Keratinocyte (primary cell): ENCODE measurements around the gene DIS3L2.

ENCODE experiments used
- EZH2 ChIP-seq: IDR thresholded peaks from one replicate; pipeline ENCODE4 v1.6.1; 2012; ENCODE audit warnings: inconsistent platforms, mild to moderate bottlenecking, low read length, moderate library complexity
- TF ChIP-seq, protein P1 (sequence below), 3 experiments: IDR thresholded peaks in 1 of 3; conservative IDR thresholded peaks in 1 of 3; optimal IDR thresholded peaks in 1 of 3; 2 replicates in 2 of 3; 3 replicates in 1 of 3; pipeline versions ENCODE3 to v1.5.1; 2011; ENCODE audit warnings: low read length in 3 of 3, mild to moderate bottlenecking in 3 of 3, moderate library complexity in 2 of 3, control low read depth in 1 of 3, inconsistent platforms in 1 of 3; ENCODE audit not compliant: insufficient read depth in 2 of 3; ENCODE audit errors: extremely low read depth in 1 of 3

DNA sequence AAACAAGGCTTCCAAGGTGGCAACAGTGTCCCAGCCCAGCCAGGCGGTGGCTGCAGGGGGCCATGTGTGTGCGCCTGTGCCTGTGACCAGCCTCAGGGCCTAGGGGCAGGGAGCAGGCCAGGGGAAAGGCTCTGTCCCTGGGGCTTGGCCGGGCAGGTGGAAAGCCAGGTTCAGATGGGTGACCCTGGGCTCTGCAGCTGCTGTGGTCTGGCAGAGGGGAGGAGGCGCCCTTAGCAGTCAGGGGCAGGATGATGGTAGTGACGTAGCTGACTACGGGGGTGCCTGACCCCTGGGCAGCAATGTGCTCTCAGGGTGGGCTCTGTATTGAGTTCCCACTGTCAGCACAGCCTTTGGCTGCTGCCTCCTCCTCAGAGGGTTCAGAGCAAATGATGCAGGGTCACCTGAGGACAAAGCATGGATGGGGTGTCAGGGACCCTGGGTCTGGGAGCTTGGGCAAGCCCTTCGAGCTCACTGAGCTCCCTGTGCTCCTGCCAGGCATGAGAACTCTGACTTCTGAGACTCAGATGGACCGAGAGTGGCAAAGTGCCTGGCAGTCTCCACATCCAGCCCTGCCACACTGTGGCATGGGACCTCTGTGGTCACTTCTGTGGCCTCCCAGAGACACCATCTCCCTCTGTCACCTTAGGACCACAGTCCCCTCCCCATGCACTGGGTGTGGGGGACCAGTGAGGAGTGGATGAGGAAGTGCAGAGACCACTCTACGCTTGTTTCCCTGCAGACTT lies 360.5 kb downstream of the DIS3L2 start:
- TF ChIP-seq, protein P1, sequence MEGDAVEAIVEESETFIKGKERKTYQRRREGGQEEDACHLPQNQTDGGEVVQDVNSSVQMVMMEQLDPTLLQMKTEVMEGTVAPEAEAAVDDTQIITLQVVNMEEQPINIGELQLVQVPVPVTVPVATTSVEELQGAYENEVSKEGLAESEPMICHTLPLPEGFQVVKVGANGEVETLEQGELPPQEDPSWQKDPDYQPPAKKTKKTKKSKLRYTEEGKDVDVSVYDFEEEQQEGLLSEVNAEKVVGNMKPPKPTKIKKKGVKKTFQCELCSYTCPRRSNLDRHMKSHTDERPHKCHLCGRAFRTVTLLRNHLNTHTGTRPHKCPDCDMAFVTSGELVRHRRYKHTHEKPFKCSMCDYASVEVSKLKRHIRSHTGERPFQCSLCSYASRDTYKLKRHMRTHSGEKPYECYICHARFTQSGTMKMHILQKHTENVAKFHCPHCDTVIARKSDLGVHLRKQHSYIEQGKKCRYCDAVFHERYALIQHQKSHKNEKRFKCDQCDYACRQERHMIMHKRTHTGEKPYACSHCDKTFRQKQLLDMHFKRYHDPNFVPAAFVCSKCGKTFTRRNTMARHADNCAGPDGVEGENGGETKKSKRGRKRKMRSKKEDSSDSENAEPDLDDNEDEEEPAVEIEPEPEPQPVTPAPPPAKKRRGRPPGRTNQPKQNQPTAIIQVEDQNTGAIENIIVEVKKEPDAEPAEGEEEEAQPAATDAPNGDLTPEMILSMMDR (optimal IDR thresholded peaks at IDR 0.05 in 1 of 3, IDR thresholded peaks at IDR 0.05 in 1 of 3, conservative IDR thresholded peaks at IDR 0.05 in 1 of 3; ENCODE audit: extremely low read depth in 1 of 3, insufficient read depth in 2 of 3, low read length in 3 of 3): no peak
- no peak for TF ChIP-seq EZH2
